ENCODE measurements around the gene SATB2.

GRCh38 chr2:199261239-199261638 lies 196.5 kb downstream of the SATB2 start:
- no peak for TF ChIP-seq CTCF (conservative IDR thresholded peaks at IDR 0.05)
- TF ChIP-seq EZH2 (IDR thresholded peaks at IDR 0.05; ENCODE audit: low read depth): no peak
